Suprapubic skin (tissue), 4 donors: ENCODE data around the gene CXXC1.
"Not testable (repeated sequence)": the region's sequence is repeated elsewhere in the genome, so short reads cannot be mapped to it uniquely, and the experiment has no call there.

Source experiments
- CTCF ChIP-seq, 2 donors: fragments of 200-600 bp in 1 of 2; fragments of 450-650 bp in 1 of 2; sonication (generic) in 1 of 2; IDR thresholded peaks; one replicate each; pipeline ENCODE4 v1.5.1; 2016 to 2019; ENCODE audit warnings: antibody characterized with exemption in 2 of 2, mild to moderate bottlenecking in 1 of 2, moderate library complexity in 1 of 2
- EP300 ChIP-seq: sonication (generic); formaldehyde crosslinking; IDR thresholded peaks from one replicate; pipeline ENCODE4 v1.6.1; 2017; ENCODE audit warnings: antibody characterized with exemption
- POLR2A ChIP-seq, 2 donors: fragments of 450-650 bp; IDR thresholded peaks; one replicate each; pipeline ENCODE4 v1.6.1; 2017; ENCODE audit warnings: antibody characterized with exemption in 2 of 2, mild to moderate bottlenecking in 2 of 2, moderate library complexity in 2 of 2
- POLR2AphosphoS5 ChIP-seq, 3 donors: sonication (generic); formaldehyde crosslinking; IDR thresholded peaks; one replicate each; pipeline ENCODE4 v1.6.1; 2017; ENCODE audit warnings: antibody characterized with exemption in 3 of 3

- TF ChIP-seq POLR2A (IDR thresholded peaks at IDR 0.05); CTCF (IDR thresholded peaks at IDR 0.05); POLR2AphosphoS5 (IDR thresholded peaks at IDR 0.05); EP300: not testable (repeated sequence)
These were observed 21.4 kb upstream of the CXXC1 start for GRCh38 chr18:50308851-50309250.
